GM19351 (cell line): ENCODE results near the gene KANSL1L.

Source experiments
- ATAC-seq: cut with Tn5 transposase; IDR thresholded peaks from one replicate; pipeline ENCODE4 v1.9.1; 2021; ENCODE audit warnings: mild to moderate bottlenecking, moderate library complexity; ENCODE audit not compliant: unreplicated experiment

Gene KANSL1L

GRCh38 chr2:210000464-210001324 lies 170.5 kb downstream of the KANSL1L start:
- ATAC-seq: no peak

- no peak for ATAC-seq
Observed at GRCh38 chr2:209998596-209998995, 172.6 kb downstream of the KANSL1L start.

GRCh38 chr2:209993968-209994367 lies 177.2 kb downstream of the KANSL1L start:
- no peak for ATAC-seq

GRCh38 chr2:209990838-209991237 lies 180.4 kb downstream of the KANSL1L start:
- no peak for ATAC-seq

GRCh38 chr2:209988010-209988409 lies 183.2 kb downstream of the KANSL1L start:
- ATAC-seq: no peak

GRCh38 chr2:209986415-209986814 lies 184.8 kb downstream of the KANSL1L start:
- ATAC-seq: no peak

GRCh38 chr2:209985874-209986273 lies 185.3 kb downstream of the KANSL1L start:
- no peak for ATAC-seq

GRCh38 chr2:209984291-209984690 lies 186.9 kb downstream of the KANSL1L start:
- ATAC-seq: no peak

- ATAC-seq: peak; percentile 62
Observed at GRCh38 chr2:209977386-209978239, 193.6 kb downstream of the KANSL1L start.

GRCh38 chr2:209976698-209977385 lies 194.4 kb downstream of the KANSL1L start:
- no peak for ATAC-seq

GRCh38 chr2:209974576-209974975 lies 196.6 kb downstream of the KANSL1L start:
- no peak for ATAC-seq

GRCh38 chr2:209973328-209973727 lies 197.9 kb downstream of the KANSL1L start:
- ATAC-seq: no peak
